ENCODE results near the gene CAMTA1. TPM values are rescaled to one million over a fixed set of nuclear protein-coding genes. Genes with fewer than 3 reads are reported as not detected.
A peak's percentile ranks its signal among the peaks of the same experiment; 100 is the strongest.

The CAMTA1 gene
- total RNA-seq, 1 experiment from 2014 or later = 85.2 TPM

DNA sequence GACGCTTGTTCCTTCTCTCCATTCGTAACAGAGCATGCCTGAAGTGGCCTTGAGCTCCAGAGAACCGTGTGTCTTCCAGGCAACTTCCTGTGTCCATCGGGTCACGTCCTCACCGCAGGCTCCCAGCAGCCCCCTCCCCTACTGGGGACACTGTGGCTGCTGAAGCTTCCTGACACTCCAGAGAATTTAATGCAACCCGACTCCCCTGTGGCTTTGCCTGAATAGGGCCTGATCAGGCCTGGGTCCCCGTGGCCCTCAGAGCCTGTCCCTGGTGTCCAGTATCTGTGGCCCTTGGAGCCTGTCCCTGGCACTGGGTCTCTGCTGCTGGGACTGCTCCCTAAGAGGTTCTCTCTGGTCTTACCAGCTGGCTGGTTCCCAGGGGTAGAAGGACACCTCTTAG, 766.2 kb downstream of the CAMTA1 start:
- Histone ChIP-seq H3K27ac (ENCODE audit: low read depth, low read length, poor library complexity, severe bottlenecking) (no peak overlapping the region), H3K27me3 (replicated peaks; ENCODE audit: insufficient read depth, low read depth, low read length, poor library complexity) (no peaks in the 10 kb centered on the region), H3K4me3 (ENCODE audit: low read depth, low read length, poor library complexity, severe bottlenecking) (no peak overlapping the region), H3K36me3 (ENCODE audit: insufficient read depth, low read length, poor library complexity, severe bottlenecking) (no peaks in the 10 kb centered on the region), H3K9me3 (ENCODE audit: low read depth, low read length, poor library complexity, severe bottlenecking) (no peaks in the 10 kb centered on the region), H3K4me1 (ENCODE audit: insufficient read depth, low read length, poor library complexity, severe bottlenecking) (peaks cover 16% of the 10 kb centered on the region)
- POLR2A ChIA-PET (ENCODE audit: low non-redundant PET) = no interaction called here
- CTCF ChIA-PET = interaction anchor here (0.6 kb wide), 1 partner anchor 305 kb away, joined by 12 read pairs; no protein-coding TSS in a partner anchor
- no peak for DNase-seq (ENCODE audit: low spot score)
- BruUV-seq (replicated peaks) = no TSS peak
- intact Hi-C loops (cut with micrococcal nuclease; ENCODE audit: unreplicated experiment) = no loop called here
- no peak for TF ChIP-seq EZH2 (IDR thresholded peaks at IDR 0.05; ENCODE audit: borderline replicate concordance, low read depth, low read length, poor library complexity, severe bottlenecking)
- TF ChIP-seq, protein P1, sequence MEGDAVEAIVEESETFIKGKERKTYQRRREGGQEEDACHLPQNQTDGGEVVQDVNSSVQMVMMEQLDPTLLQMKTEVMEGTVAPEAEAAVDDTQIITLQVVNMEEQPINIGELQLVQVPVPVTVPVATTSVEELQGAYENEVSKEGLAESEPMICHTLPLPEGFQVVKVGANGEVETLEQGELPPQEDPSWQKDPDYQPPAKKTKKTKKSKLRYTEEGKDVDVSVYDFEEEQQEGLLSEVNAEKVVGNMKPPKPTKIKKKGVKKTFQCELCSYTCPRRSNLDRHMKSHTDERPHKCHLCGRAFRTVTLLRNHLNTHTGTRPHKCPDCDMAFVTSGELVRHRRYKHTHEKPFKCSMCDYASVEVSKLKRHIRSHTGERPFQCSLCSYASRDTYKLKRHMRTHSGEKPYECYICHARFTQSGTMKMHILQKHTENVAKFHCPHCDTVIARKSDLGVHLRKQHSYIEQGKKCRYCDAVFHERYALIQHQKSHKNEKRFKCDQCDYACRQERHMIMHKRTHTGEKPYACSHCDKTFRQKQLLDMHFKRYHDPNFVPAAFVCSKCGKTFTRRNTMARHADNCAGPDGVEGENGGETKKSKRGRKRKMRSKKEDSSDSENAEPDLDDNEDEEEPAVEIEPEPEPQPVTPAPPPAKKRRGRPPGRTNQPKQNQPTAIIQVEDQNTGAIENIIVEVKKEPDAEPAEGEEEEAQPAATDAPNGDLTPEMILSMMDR (conservative IDR thresholded peaks at IDR 0.05; ENCODE audit: low read depth, low read length) = no peak

DNA sequence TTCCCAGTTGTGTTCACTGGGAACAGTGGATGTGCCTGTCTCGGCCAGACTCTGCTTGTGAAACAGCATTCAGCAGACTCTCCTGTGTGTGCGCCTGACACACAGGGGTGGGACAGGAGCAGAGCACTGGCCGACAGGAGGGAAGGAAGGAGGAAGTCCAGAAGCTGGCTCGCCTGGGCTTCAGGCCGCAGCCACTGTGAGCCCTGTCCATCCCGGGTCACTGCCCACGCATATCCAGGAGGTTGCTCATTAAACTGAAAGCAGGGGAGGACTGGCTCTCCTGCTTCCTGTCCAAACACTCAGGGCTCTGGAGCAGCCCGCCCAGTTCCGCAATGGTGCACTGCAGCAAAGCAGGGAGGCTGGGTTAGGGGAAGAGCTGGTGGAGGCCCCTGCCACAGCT, 767.1 kb downstream of the CAMTA1 start:
- H3K27me3 ChIP-seq (replicated peaks; ENCODE audit: insufficient read depth, low read depth, low read length, poor library complexity) = no peaks in the 10 kb centered on the region
- H3K36me3 ChIP-seq (ENCODE audit: insufficient read depth, low read length, poor library complexity, severe bottlenecking) = no peaks in the 10 kb centered on the region
- intact Hi-C loops (cut with micrococcal nuclease; ENCODE audit: unreplicated experiment) = no loop called here
- H3K27ac ChIP-seq (ENCODE audit: low read depth, low read length, poor library complexity, severe bottlenecking) = no peak overlapping the region
- ChIA-PET CTCF (no interaction called here), POLR2A (ENCODE audit: low non-redundant PET) (no interaction called here)
- DNase-seq (ENCODE audit: low spot score) = no peak
- no peak overlapping the region for H3K4me3 ChIP-seq (ENCODE audit: low read depth, low read length, poor library complexity, severe bottlenecking)
- H3K4me1 ChIP-seq (ENCODE audit: insufficient read depth, low read length, poor library complexity, severe bottlenecking) = peaks cover 16% of the 10 kb centered on the region
- H3K9me3 ChIP-seq (ENCODE audit: low read depth, low read length, poor library complexity, severe bottlenecking) = no peaks in the 10 kb centered on the region
- TF ChIP-seq EZH2 (IDR thresholded peaks at IDR 0.05; ENCODE audit: borderline replicate concordance, low read depth, low read length, poor library complexity, severe bottlenecking) = no peak
- TF ChIP-seq, protein P1 (conservative IDR thresholded peaks at IDR 0.05; ENCODE audit: low read depth, low read length) = no peak
- BruUV-seq (replicated peaks) = no TSS peak

DNA sequence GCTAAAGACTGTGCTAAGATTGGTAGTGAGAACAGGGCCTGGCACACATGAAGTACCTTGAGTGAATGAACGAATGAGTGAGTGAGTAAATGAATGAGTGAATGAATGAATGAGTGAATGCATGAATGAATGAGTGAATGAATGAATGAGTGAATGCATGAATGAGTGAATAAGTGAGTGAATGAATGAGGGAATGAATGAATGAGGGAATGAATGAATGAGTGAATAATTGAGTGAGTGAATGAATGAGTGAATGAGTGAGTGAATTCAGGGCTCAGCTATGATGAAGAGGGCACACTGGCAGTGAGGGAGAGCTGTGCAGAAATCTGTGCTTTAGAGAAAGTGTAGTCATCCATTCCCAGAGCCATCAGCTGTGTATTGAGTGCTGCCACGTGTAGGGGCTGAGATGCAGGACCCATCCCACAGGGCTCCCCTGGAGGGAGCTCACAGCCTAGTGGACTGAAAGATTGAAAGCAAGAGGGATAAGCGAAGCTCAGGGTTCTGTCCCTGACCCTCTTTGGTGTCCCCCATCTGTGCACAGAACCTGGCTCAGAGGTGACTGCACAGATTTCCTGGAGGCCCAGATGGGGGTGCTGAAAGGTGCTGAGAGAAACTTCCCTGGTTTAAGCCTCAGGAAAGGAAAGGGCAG, 767.9 kb downstream of the CAMTA1 start:
- Histone ChIP-seq H3K36me3 (ENCODE audit: insufficient read depth, low read length, poor library complexity, severe bottlenecking) (no peaks in the 10 kb centered on the region), H3K27ac (ENCODE audit: low read depth, low read length, poor library complexity, severe bottlenecking) (no peak overlapping the region), H3K27me3 (replicated peaks; ENCODE audit: insufficient read depth, low read depth, low read length, poor library complexity) (no peaks in the 10 kb centered on the region), H3K9me3 (ENCODE audit: low read depth, low read length, poor library complexity, severe bottlenecking) (no peaks in the 10 kb centered on the region), H3K4me3 (ENCODE audit: low read depth, low read length, poor library complexity, severe bottlenecking) (no peak overlapping the region), H3K4me1 (ENCODE audit: insufficient read depth, low read length, poor library complexity, severe bottlenecking) (peaks cover 16% of the 10 kb centered on the region)
- no TSS peak for BruUV-seq (replicated peaks)
- CTCF ChIA-PET = no interaction called here
- no peak for TF ChIP-seq EZH2 (IDR thresholded peaks at IDR 0.05; ENCODE audit: borderline replicate concordance, low read depth, low read length, poor library complexity, severe bottlenecking)
- TF ChIP-seq, protein P1 (conservative IDR thresholded peaks at IDR 0.05; ENCODE audit: low read depth, low read length) = no peak
- intact Hi-C loops (cut with micrococcal nuclease; ENCODE audit: unreplicated experiment) = no loop called here
- DNase-seq (ENCODE audit: low spot score) = peak; percentile 21
- POLR2A ChIA-PET (ENCODE audit: low non-redundant PET) = no interaction called here

All from A673 (cell line).